CD4-positive, alpha-beta T cell treated with Interleukin-21 for 1 hour (primary cell): ENCODE results near the gene OR2W1.

Experiments
- DNase-seq: peaks from one replicate; pipeline ENCODE4 v3.0.0-alpha.2; 2020

Gene OR2W1

DNA sequence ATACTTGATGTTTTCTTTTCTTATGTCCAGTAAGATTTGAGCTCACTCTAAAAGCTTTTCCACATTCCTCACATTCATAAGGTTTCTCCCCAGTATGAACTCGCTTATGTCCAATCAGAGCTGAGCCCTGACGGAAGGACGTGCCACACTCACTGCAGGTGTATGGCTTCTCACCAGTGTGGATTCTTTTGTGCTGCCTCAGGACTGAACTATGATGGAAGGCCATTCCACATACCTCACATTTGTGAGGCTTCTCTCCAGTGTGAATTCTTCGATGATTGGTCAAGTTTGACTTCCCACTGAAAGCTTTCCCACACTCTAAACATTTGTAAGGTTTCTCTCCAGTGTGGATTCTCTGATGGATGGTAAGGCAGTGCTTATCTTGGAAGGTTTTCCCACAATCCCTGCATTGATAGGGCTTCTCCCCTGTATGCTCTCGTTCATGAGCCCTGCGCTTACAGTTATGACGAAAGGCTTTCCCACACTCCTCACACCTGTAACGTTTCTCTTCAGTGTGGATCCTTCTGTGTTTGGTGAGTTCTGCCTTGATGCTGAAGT, 49.8 kb downstream of the OR2W1 start:
- DNase-seq = no peak
